Measurements from ENCODE around the gene CALR.
A peak's percentile ranks its signal among the peaks of the same experiment; 100 is the strongest.

Gene CALR

GRCh38 chr19:12932392-12933286, 5.8 kb upstream of the CALR start:
- in situ Hi-C loops (cut with HindIII; ENCODE audit: low pct_ligation_motif_present, low pct_unique_long_range_greater_than_20kb, low sequenced_read_pairs) = no loop called here
- no peak for DNase-seq

GRCh38 chr19:12933287-12934072, 4.9 kb upstream of the CALR start, which contains the start of gene FARSA:
Gene FARSA, minus strand, starts transcription at chr19:12933711. Its CDS starts 15 bp downstream, at chr19:12933696.
- in situ Hi-C loops (cut with HindIII; ENCODE audit: low pct_ligation_motif_present, low pct_unique_long_range_greater_than_20kb, low sequenced_read_pairs) = no loop called here
- DNase-seq = peak; percentile 89

- no peak for DNase-seq
- in situ Hi-C loops (cut with HindIII; ENCODE audit: low pct_ligation_motif_present, low pct_unique_long_range_greater_than_20kb, low sequenced_read_pairs) = no loop called here
Measured at GRCh38 chr19:12935071-12935470, 3.3 kb upstream of the CALR start.

GRCh38 chr19:12936582-12936981, 1.8 kb upstream of the CALR start:
- in situ Hi-C loops (cut with HindIII; ENCODE audit: low pct_ligation_motif_present, low pct_unique_long_range_greater_than_20kb, low sequenced_read_pairs) = no loop called here
- no peak for DNase-seq

- DNase-seq = peak; percentile 42
- in situ Hi-C loops (cut with HindIII; ENCODE audit: low pct_ligation_motif_present, low pct_unique_long_range_greater_than_20kb, low sequenced_read_pairs) = no loop called here
Measured at GRCh38 chr19:12937093-12937926, 1.1 kb upstream of the CALR start.

GRCh38 chr19:12938779-12939601, 581 bp downstream of the CALR start:
- DNase-seq = peak; percentile 26
- in situ Hi-C loops (cut with HindIII; ENCODE audit: low pct_ligation_motif_present, low pct_unique_long_range_greater_than_20kb, low sequenced_read_pairs) = no loop called here

GRCh38 chr19:12939975-12940423, 1.6 kb downstream of the CALR start:
- in situ Hi-C loops (cut with HindIII; ENCODE audit: low pct_ligation_motif_present, low pct_unique_long_range_greater_than_20kb, low sequenced_read_pairs) = no loop called here

GRCh38 chr19:12940897-12941296, 2.5 kb downstream of the CALR start:
- no peak for DNase-seq
- in situ Hi-C loops (cut with HindIII; ENCODE audit: low pct_ligation_motif_present, low pct_unique_long_range_greater_than_20kb, low sequenced_read_pairs) = no loop called here

More at GRCh38 chr19:12939975-12940423, 1.6 kb downstream of the CALR start:
- DNase-seq = no peak

- in situ Hi-C loops (cut with HindIII; ENCODE audit: low pct_ligation_motif_present, low pct_unique_long_range_greater_than_20kb, low sequenced_read_pairs) = no loop called here
- DNase-seq = no peak
Measured at GRCh38 chr19:12943437-12944044, 5.1 kb downstream of the CALR start.

- DNase-seq = no peak
- in situ Hi-C loops (cut with HindIII; ENCODE audit: low pct_ligation_motif_present, low pct_unique_long_range_greater_than_20kb, low sequenced_read_pairs) = no loop called here
Measured at GRCh38 chr19:12944104-12944674, 5.8 kb downstream of the CALR start.

- in situ Hi-C loops (cut with HindIII; ENCODE audit: low pct_ligation_motif_present, low pct_unique_long_range_greater_than_20kb, low sequenced_read_pairs) = no loop called here
- DNase-seq = peak; percentile 96
Measured at GRCh38 chr19:12945479-12946091, 7.2 kb downstream of the CALR start, which contains the start of gene RAD23A. Gene RAD23A, plus strand, starts transcription at chr19:12945862. Its CDS starts 87 bp downstream, at chr19:12945949.

GRCh38 chr19:12946092-12946721, 7.8 kb downstream of the CALR start:
- peak; percentile 78 for DNase-seq
- in situ Hi-C loops (cut with HindIII; ENCODE audit: low pct_ligation_motif_present, low pct_unique_long_range_greater_than_20kb, low sequenced_read_pairs) = no loop called here

GRCh38 chr19:12946731-12947496, 8.5 kb downstream of the CALR start:
- no peak for DNase-seq
- in situ Hi-C loops (cut with HindIII; ENCODE audit: low pct_ligation_motif_present, low pct_unique_long_range_greater_than_20kb, low sequenced_read_pairs) = no loop called here

- in situ Hi-C loops (cut with HindIII; ENCODE audit: low pct_ligation_motif_present, low pct_unique_long_range_greater_than_20kb, low sequenced_read_pairs) = no loop called here
- no peak for DNase-seq
Measured at GRCh38 chr19:12947702-12948611, 9.5 kb downstream of the CALR start.

Data from ACHN (cell line).